ENCODE results near the gene PARN.
A peak's percentile ranks its signal among the peaks of the same experiment; 100 is the strongest.

The PARN gene

DNA sequence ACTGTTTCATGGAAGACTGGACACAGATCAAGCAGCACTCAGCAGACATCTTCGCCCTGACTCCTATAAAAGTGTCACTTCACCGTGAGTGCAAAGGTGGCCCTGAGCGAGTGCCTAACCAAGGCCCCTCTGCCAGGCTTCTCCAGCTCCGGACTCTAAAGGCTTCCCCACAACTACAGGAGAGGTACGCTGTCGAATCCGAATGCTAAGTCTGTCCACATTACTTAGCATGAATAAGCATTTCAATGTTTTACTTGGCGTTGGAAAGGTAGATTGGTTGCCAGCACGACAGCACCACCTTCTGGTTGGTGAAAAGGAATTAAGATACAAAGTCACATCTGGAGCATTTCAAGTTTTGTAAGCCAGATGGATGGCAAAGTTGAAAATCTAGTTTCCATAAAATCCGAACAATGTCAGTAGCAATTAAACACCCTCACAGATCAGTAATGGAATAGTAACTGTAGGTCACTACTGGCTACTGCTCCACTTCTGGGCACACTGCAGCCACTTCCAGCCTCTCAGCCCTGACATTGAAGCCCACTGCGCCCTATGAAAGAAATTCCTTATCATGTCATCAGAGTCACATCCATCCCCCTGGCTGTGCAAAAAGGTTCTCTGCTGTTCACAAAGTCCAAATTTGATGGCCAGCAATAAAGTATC lies 100.9 kb downstream of the PARN start:
- DNase-seq (ENCODE audit: low read depth in 1 of 2, low spot score in 1 of 2) = peak in 1 of 2 donors; percentile 30

DNA sequence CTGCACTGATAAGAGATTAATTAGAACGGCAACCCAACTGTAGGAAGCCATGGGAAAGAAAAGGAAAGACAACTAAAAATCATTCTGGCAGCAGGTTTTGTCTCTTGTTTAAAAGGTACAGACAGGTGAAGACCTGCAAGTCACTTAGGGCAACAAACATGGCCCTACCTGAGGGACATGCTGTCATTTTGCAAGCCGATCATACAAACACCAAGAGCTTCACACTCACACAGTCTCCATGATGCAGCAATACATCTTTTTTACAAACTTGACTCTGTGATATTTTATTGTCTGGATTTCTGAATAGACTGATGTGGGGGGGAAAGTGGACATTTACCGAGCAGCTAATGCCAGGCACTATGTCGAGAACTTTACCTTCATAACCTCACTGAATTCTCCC lies 101.8 kb downstream of the PARN start:
- no peak for DNase-seq (ENCODE audit: low read depth in 1 of 2, low spot score in 1 of 2)

DNA sequence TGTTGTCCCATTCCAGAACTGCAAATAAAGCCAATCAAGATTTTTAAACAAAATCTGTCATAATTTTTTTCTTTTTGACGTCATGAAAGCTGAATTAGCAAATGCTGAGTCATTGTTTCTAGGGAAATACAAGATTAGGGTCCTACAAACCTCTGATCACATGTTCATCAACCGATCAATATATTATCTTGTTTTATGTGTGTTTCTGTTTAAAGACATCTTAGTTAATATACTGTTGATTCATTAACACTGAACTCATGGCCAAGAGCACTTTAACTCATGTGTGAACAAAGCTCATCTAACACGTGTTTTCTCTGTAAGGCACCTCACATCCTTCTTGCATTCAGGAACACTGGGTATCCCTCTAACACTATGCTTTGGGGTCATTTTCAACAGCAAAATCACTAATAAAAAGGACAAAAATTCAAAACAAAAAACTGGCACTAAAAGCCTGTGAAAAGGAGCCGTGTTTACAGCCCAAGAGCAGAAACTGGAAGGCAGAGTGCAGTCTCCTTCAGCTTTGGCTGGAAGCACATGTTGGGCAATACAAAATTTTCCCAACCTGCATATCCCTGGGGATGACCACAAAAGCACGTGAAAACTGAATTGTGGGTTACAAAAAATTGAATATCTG lies 102.5 kb downstream of the PARN start:
- no peak for DNase-seq (ENCODE audit: low read depth in 1 of 2, low spot score in 1 of 2)

DNA sequence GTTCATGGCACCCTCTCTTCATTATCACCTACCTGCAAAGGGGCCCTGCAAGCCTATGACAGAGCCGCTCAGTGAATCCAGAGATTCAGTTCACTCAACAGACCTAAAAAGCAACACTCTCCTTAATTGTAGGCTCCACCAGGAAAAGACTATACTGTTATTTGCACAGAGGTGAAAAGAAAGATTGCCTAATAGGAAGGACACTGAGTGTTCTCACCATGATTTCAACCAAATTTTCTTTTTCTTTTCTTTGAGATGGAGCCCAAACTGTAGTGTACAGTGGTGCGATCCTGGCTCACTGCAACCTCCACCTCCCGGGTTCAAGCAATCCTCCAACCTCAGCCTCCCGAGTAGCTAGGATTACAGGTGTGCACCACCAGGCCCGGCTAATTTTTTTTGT lies 104.5 kb downstream of the PARN start:
- no peak for DNase-seq (ENCODE audit: low read depth in 1 of 2, low spot score in 1 of 2)

DNA sequence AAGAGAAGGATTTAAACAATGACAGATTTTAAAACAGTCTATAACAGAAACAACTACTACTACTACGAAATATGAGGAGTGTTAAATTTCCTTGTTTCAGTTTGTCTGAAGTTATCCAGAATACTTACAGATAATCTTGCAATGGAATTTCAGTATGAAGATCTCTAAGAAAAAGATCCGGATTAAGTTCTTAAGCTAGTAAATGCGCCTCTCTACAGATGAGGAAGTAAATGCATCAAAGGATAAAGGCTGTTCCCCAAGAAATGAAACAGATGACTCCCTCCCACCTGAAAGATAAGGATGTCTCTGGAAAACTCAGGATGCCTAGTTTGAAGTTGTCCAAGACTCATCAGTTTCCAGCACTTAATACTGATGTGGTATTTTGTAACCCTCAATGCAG lies 105.1 kb downstream of the PARN start:
- no peak for DNase-seq (ENCODE audit: low read depth in 1 of 2, low spot score in 1 of 2)

DNA sequence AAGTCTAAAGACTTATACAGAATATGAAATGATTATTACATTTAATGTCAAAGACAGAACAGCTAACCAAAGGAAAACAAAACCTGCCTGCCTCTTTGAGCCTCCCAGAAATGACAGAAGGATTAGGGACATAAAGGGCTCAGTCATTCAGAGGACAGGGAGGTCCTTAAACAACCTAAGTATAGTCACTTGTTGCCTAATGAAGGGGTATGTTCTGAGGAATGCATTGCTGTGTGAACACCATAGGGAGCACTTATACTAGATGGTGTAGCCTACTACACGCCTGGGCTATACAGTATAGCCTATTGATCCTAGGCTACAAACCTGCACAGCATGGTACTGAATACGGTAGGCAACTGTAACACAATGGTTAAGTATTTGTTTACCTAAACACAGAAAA lies 106.4 kb downstream of the PARN start:
- DNase-seq (ENCODE audit: low read depth in 1 of 2, low spot score in 1 of 2) = no peak

DNA sequence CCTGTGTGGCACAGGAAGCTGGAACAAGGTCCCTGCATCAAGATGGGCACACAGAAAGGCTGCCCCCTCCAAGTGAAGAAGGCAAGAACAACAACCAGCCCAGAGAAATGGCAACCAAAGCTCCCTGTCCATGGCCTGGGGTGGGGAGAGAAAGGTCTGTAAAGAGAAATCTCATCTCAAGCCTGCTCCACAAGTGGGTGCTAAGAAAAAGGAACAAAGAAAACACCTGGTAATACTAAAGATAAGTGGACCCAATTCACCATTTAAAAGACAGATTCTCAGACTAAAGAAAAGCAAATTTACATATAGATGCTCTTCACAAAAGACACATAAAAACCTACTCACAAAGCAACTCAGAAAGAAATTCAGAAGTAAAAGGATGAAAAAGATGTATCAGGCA lies 107.4 kb downstream of the PARN start:
- DNase-seq (ENCODE audit: low read depth in 1 of 2, low spot score in 1 of 2) = no peak

DNA sequence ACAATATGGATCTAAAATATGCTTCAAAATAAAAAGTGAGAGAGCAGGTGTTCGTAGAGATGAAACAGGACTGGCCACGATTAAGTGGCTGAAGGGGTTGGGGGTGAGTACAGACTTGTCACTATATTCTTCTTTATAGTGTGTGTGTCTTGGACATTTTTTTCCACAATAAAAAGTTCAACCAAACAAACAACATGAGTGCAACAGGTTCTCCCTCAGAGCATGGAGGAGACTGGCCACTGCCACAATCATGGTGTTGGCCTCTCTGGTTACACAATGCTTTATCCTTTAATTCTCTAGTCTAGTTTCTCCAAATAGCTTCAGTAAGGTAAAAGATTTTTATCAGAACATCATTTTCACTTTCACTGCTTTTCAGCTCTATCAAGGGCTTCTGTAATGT lies 109.3 kb downstream of the PARN start:
- no peak for DNase-seq (ENCODE audit: low read depth in 1 of 2, low spot score in 1 of 2)

DNA sequence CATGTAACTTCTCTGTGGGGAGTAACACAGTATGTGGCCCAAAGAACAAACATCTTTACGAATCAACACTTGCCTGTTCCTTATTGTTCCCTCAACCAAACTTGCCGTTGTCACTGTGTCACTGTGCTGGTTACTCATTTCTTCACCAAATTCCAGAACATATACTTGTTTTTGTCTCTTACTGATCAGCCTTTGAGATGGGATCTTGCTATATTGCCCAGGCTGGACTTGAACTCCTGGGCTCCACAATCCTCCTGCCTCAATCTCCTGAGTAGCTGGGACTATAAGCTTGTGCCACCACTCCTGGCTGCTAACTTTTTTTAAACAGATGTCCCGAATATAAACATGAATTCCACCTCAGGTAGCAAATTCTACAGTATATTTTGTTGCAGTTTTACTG lies 115.1 kb downstream of the PARN start:
- no peak for DNase-seq (ENCODE audit: low read depth in 1 of 2, low spot score in 1 of 2)

DNA sequence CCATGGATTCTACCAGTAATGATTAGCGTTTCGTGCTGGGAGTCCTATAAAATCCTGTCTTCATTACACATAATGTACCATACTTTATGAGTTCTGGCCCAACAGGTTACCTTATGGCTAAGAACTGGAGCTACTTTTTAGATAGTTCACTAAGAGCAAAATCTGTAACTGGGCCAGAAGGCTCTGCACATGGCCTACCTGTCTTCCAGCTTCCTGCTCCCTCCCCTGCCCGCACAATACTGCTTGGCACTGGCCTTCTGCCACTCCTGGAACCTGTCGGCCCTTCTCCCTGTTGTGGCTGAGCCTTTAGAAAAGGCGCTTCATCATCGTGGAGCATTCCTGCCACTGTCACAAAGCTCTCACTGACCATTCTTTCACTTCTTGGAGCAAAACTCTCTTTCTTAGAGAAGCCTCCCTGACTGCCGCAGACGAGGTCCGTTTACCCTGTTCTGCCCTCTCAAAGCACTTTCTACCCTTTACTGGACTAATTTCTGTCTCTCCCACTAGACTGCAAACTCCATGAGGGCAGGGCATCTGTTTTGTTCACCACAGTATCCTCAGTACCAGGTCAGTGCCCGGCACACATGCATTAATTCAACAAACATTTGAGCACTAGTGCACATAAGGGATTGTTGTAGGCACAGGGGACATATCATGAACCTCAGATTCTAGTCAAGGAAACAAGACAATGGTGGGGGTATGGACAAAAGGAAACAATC lies 116.5 kb downstream of the PARN start:
- DNase-seq (ENCODE audit: low read depth in 1 of 2, low spot score in 1 of 2) = no peak

DNA sequence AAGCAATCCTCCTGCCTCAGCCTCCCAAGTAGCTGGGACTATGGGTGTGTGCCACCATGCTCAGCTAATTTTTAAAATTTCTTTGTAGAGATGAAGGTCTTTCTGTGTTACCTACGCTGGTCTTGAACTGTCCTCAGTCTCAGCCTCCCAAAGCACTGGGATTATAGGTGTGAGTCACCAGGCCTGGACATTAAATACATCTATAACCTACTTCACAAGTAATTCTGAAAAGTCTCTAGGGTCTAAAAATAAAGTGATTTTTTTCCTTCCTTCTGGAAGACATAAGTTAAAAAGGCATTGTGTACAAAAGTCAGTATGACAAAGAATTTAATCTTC lies 118.3 kb downstream of the PARN start:
- DNase-seq (ENCODE audit: low read depth in 1 of 2, low spot score in 1 of 2) = no peak

DNA sequence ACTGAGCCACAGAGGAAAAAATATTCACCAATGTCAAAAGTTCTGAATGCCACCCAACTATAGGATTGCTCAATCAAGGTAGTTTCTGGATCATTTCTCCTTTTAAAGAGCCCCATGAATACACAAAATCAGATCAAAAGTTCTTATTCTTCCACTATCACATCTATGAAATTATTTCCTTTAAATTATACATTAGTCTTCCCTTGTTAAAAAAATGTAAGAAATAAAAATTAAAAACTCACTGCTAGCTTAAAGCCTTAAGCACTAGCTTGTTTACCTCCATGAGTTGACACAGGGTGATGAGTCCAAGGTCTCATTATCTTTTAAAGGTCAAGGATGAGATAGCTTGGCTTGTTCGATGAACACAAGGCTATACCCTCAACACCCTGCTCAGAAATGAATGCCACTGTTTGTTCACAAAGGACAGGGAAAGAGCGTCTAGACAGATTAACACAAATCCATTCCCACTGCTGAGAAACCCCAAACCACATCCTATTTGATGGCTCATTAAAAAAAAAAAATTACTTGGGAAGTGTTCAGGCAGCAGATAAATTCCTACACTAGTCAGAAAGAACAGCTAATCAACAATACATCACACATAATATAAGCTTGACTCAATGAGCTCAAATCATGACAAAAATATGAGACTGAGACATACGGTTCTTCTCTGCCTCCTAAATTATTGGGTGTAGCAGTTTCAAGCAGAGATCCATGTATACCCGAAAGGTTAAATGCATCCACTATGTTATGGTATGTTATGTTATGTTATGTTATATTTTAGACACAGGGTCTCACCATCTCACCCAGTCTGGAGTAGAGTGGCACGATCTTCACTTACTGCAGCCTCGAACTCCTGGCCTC lies 118.9 kb downstream of the PARN start:
- no peak for DNase-seq (ENCODE audit: low read depth in 1 of 2, low spot score in 1 of 2)

DNA sequence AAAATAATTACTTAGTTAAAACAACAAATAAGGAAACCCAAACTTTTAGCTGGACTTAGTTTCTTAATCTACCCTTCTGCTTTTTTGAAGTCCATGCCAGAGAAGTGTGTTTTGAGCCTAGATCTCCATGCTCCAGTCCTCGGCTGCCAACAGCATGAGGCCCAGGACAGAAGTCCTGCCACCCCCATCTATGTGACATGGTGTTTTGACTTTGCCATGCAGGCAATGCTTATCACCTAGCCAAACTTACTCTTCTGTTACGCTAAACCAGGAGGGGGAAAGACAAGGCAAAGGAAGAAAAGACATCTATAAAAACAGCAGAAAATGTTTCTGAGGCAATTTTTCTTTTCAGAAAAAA lies 119.5 kb downstream of the PARN start:
- DNase-seq (ENCODE audit: low read depth in 1 of 2, low spot score in 1 of 2) = no peak

DNA sequence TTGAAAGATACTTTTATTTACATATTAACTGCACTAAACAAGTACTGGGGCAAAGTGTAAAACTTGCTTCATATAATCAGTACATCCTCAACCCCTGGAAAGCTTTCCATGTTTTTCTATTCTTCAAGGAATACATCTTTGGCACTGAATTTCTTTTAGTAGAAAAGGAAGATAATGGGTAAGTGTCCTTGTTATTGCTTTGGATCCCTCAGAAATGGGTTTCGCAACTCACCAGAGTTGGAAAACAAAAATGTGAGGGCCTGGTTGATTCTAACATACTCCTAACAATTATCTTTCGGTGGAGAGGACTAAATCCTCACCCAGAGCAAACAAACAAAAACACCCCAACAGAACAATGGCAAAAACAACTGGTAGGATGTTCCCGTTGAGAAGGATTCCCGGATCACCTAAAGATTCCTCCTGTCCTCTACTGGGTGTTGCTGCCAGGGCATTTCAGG lies 120.4 kb downstream of the PARN start:
- DNase-seq (ENCODE audit: low read depth in 1 of 2, low spot score in 1 of 2) = no peak

DNA sequence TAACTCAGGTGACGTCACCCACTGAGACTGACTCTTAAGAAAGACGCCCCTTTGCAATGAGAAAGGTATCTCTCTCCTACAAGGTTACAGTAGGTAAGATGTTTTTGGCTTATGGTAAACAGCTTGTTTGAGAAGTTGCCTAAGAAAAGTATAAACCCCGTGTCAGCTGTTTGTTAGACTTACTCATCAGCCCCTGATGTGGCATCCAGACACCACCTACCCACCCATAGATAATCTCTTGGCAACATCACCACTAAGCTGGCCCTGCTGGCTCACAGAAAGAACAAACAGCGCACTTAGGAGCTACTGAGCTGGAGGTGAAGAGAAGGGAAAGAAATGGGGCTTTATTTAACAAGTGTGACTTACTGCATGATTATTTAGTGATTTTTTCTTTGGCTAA lies 121.0 kb downstream of the PARN start:
- no peak for DNase-seq (ENCODE audit: low read depth in 1 of 2, low spot score in 1 of 2)

DNA sequence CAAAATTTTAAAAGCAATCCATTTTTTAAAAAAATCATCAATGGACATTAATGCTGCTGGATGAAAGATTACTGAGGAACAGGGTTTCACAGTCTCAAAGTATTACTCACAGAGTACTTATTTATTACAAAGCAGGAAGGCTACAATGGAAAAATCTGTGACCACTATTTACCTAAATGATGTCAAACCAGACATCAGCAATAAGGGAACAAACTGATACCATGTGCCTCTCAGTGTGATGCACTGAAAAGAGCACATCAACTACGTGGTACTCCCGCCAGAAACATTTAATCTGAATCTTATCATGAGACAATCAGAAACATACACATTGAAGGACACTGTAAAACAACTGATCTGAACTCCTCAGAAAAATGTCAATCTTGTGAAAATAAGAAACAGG lies 124.2 kb downstream of the PARN start:
- DNase-seq (ENCODE audit: low read depth in 1 of 2, low spot score in 1 of 2) = no peak

DNA sequence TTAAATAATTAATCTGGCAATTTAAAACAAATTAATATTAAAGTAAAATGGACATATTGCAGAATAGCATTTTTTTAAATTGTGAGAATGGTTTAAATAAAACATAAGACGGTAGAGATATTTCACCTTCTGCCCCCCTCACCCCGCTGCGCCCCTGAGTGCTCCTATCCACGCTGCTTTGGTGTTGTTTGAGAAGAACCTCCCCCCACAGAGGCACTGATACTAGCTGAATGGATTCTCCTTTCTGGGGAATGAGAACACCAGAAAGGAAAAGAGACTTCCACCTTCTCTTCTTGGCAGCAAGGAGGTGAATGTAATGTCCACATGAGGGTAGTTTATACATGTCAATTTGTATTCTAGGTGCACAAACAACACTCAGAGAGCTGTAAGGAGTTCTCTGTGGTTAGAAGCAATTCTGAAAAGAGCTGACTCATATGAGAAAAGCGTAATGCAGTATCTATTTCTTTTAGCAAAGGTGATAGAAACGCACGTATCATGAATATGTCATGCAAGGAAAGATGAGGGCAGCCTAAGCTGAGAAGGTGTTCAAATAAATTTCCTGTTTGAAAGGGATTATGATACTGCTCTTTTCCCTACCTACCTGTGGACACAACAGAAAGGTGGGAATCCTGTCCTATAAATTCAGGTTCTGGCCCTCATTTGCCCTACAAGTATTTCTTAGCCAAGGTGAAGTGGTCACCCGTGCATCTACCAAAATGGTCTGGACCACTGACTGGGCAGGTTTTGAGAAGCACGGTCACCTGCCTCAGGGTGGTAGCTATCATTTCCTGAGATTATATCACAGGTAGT lies 126.9 kb downstream of the PARN start:
- DNase-seq (ENCODE audit: low read depth in 1 of 2, low spot score in 1 of 2) = no peak

DNA sequence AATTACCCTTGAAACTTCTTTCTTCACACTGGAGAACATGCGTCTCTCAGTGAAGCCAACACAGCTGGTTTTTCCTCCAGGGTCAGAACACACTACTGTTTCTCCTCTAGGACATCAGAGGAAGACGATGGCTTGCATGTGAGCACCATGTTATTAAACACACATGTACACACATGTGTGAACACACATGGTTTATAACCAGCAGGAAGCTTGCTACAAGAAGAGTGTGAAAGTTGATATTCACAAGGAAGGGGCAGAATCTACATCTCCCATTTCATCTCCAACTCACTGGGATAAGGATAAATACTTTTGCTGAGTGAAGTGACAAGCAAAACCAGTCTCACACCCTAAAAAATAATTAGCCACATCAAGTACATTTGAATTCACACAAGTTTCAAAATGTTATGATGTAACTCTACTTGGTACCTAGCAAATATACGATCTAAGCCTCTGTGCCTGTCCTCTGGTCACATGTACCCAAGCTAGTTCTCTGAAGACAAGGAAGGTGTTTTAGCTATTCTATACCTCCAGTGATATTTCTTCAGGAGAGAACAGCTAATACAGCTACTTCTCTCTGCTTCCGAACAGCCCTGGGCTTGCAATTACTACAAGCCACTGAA lies 127.7 kb downstream of the PARN start:
- no peak for DNase-seq (ENCODE audit: low read depth in 1 of 2, low spot score in 1 of 2)

DNA sequence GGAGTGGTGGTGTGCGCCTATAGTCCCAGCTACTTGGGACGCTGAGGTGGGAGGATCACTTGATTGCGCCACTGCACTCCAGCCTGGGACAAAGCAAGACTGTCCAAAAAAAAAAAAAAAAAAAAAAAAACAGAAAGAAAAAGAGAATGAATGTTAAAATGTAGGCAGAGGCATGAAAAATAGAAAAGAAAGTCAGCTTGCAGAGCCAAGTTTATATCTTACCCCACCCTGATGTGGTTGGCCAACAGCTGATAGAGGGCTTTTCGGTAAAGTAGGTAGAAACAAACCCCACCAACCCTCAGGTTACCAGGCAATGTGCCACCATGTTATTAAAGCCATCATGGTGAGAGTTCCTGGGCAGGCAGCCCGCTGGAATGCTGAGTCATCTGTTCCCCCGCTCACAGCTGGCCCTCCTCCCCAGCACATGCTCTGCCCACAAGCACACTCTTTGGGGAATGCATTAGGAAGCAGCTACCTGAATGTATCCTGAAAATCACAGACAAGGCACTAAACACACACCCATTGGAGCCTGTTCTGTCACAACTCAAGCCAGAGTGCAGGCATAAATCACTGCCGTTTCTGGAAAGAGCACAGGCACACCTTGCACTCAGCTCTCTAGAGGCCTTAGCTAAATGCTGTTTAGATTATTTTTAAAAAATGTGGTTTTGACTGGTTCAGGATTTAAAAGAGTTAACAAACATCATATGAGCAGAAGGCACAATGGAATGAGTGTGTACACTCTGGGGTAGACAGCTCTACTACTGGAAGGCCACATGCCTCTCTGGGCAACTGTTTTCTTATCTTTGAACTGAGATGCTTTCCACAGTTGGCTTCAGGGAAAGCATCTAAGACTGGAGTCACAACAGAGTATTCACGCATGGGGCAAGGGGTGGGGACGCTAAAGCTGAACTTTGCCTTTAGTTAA lies 128.5 kb downstream of the PARN start:
- DNase-seq (ENCODE audit: low read depth in 1 of 2, low spot score in 1 of 2) = no peak

Data from stimulated activated CD4-positive, alpha-beta T cell treated with anti-CD3 and anti-CD28 coated beads, Interleukin-15, amount 100 ng/mL, for 1 hour (primary cell).